Skeletal muscle satellite cell (primary cell): ENCODE data around the gene TCEAL9. TPM values are rescaled to one million over a fixed set of nuclear protein-coding genes. Genes with fewer than 3 reads are reported as not detected.
A peak's percentile ranks its signal among the peaks of the same experiment; 100 is the strongest.

Source experiments
- H3K27me3 ChIP-seq: 2 replicates; pipeline ENCODE4 v1.7.0; 2013; ENCODE audit warnings: low read length; ENCODE audit not compliant: control insufficient read depth, insufficient read depth
- H3K36me3 ChIP-seq: 2 replicates; pipeline ENCODE4 v1.7.0; 2013; ENCODE audit warnings: mild to moderate bottlenecking, control low read depth, low read length; ENCODE audit not compliant: insufficient read depth
- H3K4me1 ChIP-seq: 2 replicates; pipeline ENCODE4 v1.7.0; 2013; ENCODE audit warnings: low read length; ENCODE audit not compliant: control insufficient read depth, insufficient read depth
- H3K4me2 ChIP-seq: 2 replicates; pipeline ENCODE4 v1.7.0; 2013; ENCODE audit warnings: mild to moderate bottlenecking, low read length
- H3K4me3 ChIP-seq: 2 replicates; pipeline ENCODE4 v1.7.0; 2013; ENCODE audit warnings: low read length
- H3K9ac ChIP-seq: 2 replicates; pipeline ENCODE4 v1.7.0; 2013; ENCODE audit warnings: mild to moderate bottlenecking, low read depth, low read length, moderate library complexity
- H3K9me3 ChIP-seq: replicated peaks from 2 replicates; pipeline ENCODE4 v1.7.0; 2013; ENCODE audit warnings: mild to moderate bottlenecking, control low read depth, low read length
- small RNA-seq: library from RNA; depleted of rRNA; stranded (forward); fragments of <200 nt; gene quantifications from one replicate; pipeline ENCODE3, GENCODE V24; 2012

Gene TCEAL9

GRCh38 chrX:103398421-103398864 lies 42.1 kb downstream of the TCEAL9 start:
- Histone ChIP-seq H3K9ac (peak overlapping the region; percentile 66), H3K27me3 (no peaks in the 10 kb centered on the region), H3K9me3 (no peaks in the 10 kb centered on the region), H3K4me3 (no peak overlapping the region), H3K36me3 (no peaks in the 10 kb centered on the region), H3K4me2 (peak overlapping the region; percentile 27), H3K4me1 (peaks cover 59% of the 10 kb centered on the region)

- peaks cover 55% of the 10 kb centered on the region for H3K4me1 ChIP-seq
- no peak overlapping the region for H3K4me3 ChIP-seq
- H3K4me2 ChIP-seq: no peak overlapping the region
Observed at GRCh38 chrX:103399744-103400143, 43.4 kb downstream of the TCEAL9 start.

GRCh38 chrX:103400931-103401330 lies 44.6 kb downstream of the TCEAL9 start:
- Histone ChIP-seq H3K36me3 (no peaks in the 10 kb centered on the region), H3K4me1 (peaks cover 46% of the 10 kb centered on the region), H3K4me2 (no peak overlapping the region), H3K4me3 (no peak overlapping the region), H3K9me3 (no peaks in the 10 kb centered on the region), H3K27me3 (peaks cover 4% of the 10 kb centered on the region), H3K9ac (no peak overlapping the region)

More at GRCh38 chrX:103399744-103400143, 43.4 kb downstream of the TCEAL9 start:
- Histone ChIP-seq H3K36me3 (no peaks in the 10 kb centered on the region), H3K27me3 (no peaks in the 10 kb centered on the region), H3K9me3 (no peaks in the 10 kb centered on the region), H3K9ac (no peak overlapping the region)

GRCh38 chrX:103404231-103405008 lies 48.1 kb downstream of the TCEAL9 start:
- Histone ChIP-seq H3K9ac (peak overlapping the region; percentile 75), H3K4me1 (peaks cover 15% of the 10 kb centered on the region), H3K27me3 (peaks cover 4% of the 10 kb centered on the region), H3K9me3 (no peaks in the 10 kb centered on the region), H3K4me3 (peak overlapping the region; percentile 65), H3K36me3 (no peaks in the 10 kb centered on the region), H3K4me2 (peak overlapping the region; percentile 74)

- H3K36me3 ChIP-seq: no peaks in the 10 kb centered on the region
- H3K9ac ChIP-seq: peak overlapping the region; percentile 75
- peak overlapping the region; percentile 65 for H3K4me3 ChIP-seq
- peaks cover 4% of the 10 kb centered on the region for H3K27me3 ChIP-seq
- H3K9me3 ChIP-seq: no peaks in the 10 kb centered on the region
- H3K4me1 ChIP-seq: peaks cover 11% of the 10 kb centered on the region
- H3K4me2 ChIP-seq: peak overlapping the region; percentile 74
Observed at GRCh38 chrX:103405009-103405333, 48.7 kb downstream of the TCEAL9 start.

- no peak overlapping the region for H3K4me2 ChIP-seq
- no peak overlapping the region for H3K4me3 ChIP-seq
- peaks cover 4% of the 10 kb centered on the region for H3K27me3 ChIP-seq
- peaks cover 6% of the 10 kb centered on the region for H3K4me1 ChIP-seq
- no peak overlapping the region for H3K9ac ChIP-seq
- no peaks in the 10 kb centered on the region for H3K9me3 ChIP-seq
- H3K36me3 ChIP-seq: no peaks in the 10 kb centered on the region
Observed at GRCh38 chrX:103406256-103406655, 50.0 kb downstream of the TCEAL9 start.

GRCh38 chrX:103407776-103408175 lies 51.5 kb downstream of the TCEAL9 start:
- no peak overlapping the region for H3K4me3 ChIP-seq
- H3K4me1 ChIP-seq: peaks cover 6% of the 10 kb centered on the region
- peaks cover 4% of the 10 kb centered on the region for H3K27me3 ChIP-seq
- H3K36me3 ChIP-seq: no peaks in the 10 kb centered on the region
- no peaks in the 10 kb centered on the region for H3K9me3 ChIP-seq
- no peak overlapping the region for H3K4me2 ChIP-seq
- H3K9ac ChIP-seq: no peak overlapping the region

Small RNAs within 50 kb of the gene (small RNA-seq; reads per million reads assigned to genes)
- not detected for gene Z92846.1
